DOHH2 (cell line): ENCODE results near the gene IFITM1.

ENCODE experiments used
- EZH2phosphoT487 ChIP-seq: fragments of 200-600 bp; sonication (generic); IDR thresholded peaks from 2 replicates; pipeline ENCODE4 v1.6.1; 2017; ENCODE audit warnings: borderline replicate concordance, mild to moderate bottlenecking, antibody characterized with exemption, low read length, moderate library complexity, mixed read lengths
- TF ChIP-seq, protein P1 (sequence below): fragments of 200-600 bp; sonication (generic); IDR thresholded peaks from one replicate; pipeline ENCODE4 v1.5.1; 2014; ENCODE audit warnings: antibody characterized with exemption, mild to moderate bottlenecking, low read depth, low read length; ENCODE audit not compliant: poor library complexity, severe bottlenecking

DNA sequence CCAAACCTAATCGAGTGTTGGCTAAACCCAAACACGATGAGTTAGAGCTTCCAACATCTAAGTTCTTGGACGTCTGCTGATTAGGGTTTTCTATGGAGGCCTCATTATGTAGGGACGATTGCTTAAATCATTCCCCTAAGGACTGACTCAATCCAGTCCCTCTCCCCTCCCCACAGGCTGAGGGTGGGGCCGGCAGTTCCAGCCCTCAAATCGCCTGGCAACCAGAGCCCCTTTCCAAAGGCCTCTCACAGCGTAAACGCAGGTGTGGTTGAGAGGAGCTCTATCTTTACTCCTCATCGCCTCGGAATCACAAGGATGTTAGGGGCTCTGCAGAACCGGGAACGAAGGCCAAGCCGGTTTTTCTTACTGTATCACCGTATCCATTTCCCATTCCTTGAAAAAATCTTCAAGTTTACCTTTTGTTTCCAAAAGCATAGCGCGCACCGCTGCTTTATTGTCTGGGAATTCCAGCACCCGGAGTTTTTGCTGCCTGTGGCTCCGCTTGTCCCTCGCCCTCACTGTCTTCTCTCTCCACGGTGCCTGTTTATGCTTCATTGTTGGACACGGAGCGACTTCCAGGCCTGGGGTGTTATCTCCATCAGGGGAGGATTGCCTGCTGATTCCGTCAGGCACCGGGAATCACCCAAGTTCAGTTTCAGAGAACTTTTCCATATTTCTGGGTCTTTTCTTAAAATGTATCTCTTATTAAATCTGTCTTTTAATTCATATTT is 20.6 kb downstream of the IFITM1 start:
- TF ChIP-seq, protein P1, sequence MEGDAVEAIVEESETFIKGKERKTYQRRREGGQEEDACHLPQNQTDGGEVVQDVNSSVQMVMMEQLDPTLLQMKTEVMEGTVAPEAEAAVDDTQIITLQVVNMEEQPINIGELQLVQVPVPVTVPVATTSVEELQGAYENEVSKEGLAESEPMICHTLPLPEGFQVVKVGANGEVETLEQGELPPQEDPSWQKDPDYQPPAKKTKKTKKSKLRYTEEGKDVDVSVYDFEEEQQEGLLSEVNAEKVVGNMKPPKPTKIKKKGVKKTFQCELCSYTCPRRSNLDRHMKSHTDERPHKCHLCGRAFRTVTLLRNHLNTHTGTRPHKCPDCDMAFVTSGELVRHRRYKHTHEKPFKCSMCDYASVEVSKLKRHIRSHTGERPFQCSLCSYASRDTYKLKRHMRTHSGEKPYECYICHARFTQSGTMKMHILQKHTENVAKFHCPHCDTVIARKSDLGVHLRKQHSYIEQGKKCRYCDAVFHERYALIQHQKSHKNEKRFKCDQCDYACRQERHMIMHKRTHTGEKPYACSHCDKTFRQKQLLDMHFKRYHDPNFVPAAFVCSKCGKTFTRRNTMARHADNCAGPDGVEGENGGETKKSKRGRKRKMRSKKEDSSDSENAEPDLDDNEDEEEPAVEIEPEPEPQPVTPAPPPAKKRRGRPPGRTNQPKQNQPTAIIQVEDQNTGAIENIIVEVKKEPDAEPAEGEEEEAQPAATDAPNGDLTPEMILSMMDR, result no peak
- TF ChIP-seq EZH2phosphoT487, result no peak
